ENCODE results near the gene HIVEP2. TPM values are rescaled to one million over a fixed set of nuclear protein-coding genes. Genes with fewer than 3 reads are reported as not detected.

The HIVEP2 gene
- total RNA-seq, 1 donor: 28.9 TPM

- H3K4me3 ChIP-seq (ENCODE audit: low read depth, low read length): no peak overlapping the region
- DNase-seq (ENCODE audit: low read depth): no peak
- TF ChIP-seq, protein P1, sequence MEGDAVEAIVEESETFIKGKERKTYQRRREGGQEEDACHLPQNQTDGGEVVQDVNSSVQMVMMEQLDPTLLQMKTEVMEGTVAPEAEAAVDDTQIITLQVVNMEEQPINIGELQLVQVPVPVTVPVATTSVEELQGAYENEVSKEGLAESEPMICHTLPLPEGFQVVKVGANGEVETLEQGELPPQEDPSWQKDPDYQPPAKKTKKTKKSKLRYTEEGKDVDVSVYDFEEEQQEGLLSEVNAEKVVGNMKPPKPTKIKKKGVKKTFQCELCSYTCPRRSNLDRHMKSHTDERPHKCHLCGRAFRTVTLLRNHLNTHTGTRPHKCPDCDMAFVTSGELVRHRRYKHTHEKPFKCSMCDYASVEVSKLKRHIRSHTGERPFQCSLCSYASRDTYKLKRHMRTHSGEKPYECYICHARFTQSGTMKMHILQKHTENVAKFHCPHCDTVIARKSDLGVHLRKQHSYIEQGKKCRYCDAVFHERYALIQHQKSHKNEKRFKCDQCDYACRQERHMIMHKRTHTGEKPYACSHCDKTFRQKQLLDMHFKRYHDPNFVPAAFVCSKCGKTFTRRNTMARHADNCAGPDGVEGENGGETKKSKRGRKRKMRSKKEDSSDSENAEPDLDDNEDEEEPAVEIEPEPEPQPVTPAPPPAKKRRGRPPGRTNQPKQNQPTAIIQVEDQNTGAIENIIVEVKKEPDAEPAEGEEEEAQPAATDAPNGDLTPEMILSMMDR (IDR thresholded peaks at IDR 0.05; ENCODE audit: insufficient read depth, low read depth, low read length): no peak
These were observed 219.8 kb downstream of the HIVEP2 start for GRCh38 chr6:142725024-142725770.

DNA sequence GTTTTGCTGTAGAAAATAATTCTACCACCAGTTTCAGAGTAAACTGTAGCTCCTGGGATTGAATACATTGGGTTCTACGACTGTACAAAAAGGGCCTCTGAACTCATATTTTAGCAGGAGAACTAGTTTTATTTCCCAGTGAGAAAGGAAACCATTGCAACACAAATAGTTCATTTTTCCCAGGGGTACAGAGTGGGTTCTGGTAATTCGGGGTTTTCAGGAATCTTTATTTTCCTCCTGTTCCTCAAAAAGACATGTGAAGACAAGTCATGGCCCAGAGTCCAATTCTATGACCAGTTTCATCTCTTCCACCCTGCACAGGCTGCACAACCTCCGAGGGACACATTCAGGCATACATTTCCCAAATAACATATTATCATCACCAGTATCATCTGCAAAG is 222.1 kb downstream of the HIVEP2 start:
- TF ChIP-seq, protein P1 (IDR thresholded peaks at IDR 0.05; ENCODE audit: insufficient read depth, low read depth, low read length): no peak
- no peak overlapping the region for H3K4me3 ChIP-seq (ENCODE audit: low read depth, low read length)
- DNase-seq (ENCODE audit: low read depth): no peak

- DNase-seq (ENCODE audit: low read depth): no peak
- H3K4me3 ChIP-seq (ENCODE audit: low read depth, low read length): no peak overlapping the region
- TF ChIP-seq, protein P1 (IDR thresholded peaks at IDR 0.05; ENCODE audit: insufficient read depth, low read depth, low read length): no peak
These were observed 223.0 kb downstream of the HIVEP2 start for GRCh38 chr6:142722012-142722411.

DNA sequence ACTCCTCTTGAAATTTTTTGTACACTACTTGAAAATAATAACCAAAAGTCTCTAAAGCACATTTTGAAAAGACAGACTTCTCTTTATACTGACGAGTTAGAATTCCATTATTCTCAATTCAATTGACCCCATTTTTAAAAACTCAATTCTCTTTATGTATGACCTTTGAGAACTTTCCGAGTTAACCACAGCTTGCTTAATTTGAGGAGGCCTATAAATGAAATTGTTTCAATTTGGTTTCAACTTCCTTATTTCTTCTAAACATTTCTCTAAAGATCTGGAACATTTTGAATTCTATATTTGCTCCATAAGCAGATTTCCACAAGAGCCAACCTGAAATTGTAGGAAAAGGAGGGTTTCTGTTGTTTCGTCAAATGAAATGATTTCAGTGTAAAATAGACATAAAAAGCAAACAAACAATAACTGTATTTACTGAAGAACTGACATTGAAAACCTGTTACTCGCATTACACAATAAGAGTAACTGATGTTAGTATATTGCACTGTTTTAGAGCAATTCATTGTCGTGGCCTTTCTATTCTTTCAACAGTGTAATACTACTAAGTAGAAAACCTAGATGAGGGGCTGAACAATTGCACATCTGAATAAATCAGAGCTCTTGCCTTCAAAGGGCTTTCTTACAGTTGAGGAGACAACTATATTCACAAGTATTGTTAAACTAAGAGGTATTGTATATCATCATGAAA is 223.6 kb downstream of the HIVEP2 start:
- TF ChIP-seq, protein P1 (IDR thresholded peaks at IDR 0.05; ENCODE audit: insufficient read depth, low read depth, low read length): no peak
- no peak for DNase-seq (ENCODE audit: low read depth)
- H3K4me3 ChIP-seq (ENCODE audit: low read depth, low read length): no peak overlapping the region

GRCh38 chr6:142718667-142719191 is 226.2 kb downstream of the HIVEP2 start:
- DNase-seq (ENCODE audit: low read depth): no peak
- no peak overlapping the region for H3K4me3 ChIP-seq (ENCODE audit: low read depth, low read length)
- TF ChIP-seq, protein P1 (IDR thresholded peaks at IDR 0.05; ENCODE audit: insufficient read depth, low read depth, low read length): no peak

DNA sequence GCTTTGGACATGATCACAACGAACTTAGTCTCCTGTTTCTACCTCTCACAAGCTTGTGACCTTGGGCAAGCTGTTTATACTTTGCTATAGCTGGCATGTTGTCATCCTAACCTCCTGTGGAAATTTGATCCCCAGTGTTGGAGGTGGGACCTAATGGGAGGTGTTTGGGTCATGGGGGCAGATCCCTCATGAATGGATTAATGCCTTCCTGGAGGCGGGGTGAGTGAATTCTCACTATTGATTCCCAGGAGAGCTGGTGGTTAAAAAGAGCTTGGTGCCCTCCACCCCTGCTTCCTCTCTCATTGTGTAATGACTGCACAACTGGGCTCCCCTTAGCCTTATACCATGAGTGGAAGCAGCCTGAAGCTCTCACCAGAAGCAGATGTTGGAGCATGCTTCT is 228.9 kb downstream of the HIVEP2 start:
- TF ChIP-seq, protein P1 (IDR thresholded peaks at IDR 0.05; ENCODE audit: insufficient read depth, low read depth, low read length): no peak
- no peak for DNase-seq (ENCODE audit: low read depth)
- H3K4me3 ChIP-seq (ENCODE audit: low read depth, low read length): no peak overlapping the region
